Gastroesophageal sphincter (tissue), 4 donors: Measurements from ENCODE around the gene IMMT. TPM values are rescaled to one million over a fixed set of nuclear protein-coding genes. Genes with fewer than 3 reads are reported as not detected.

Experiments used
- ATAC-seq: fragments of 150-250 bp; one replicate; pipeline ENCODE4 v1.9.1; 2016; ENCODE audit warnings: mild to moderate bottlenecking, moderate library complexity
- H3K27ac ChIP-seq, 4 donors: fragments of 200-600 bp; sonication (generic) in 3 of 4; 1 replicate in 3 of 4; 2 replicates in 1 of 4; pipeline ENCODE4 v1.5.1; 2016 to 2019
- H3K27me3 ChIP-seq: fragments of 200-600 bp; sonication (generic); one replicate; pipeline ENCODE4 v1.5.1; 2019
- H3K36me3 ChIP-seq, 2 donors: fragments of 200-600 bp; sonication (generic); one replicate each; pipeline ENCODE4 v1.5.1; 2019; ENCODE audit warnings: control low read depth in 1 of 2
- H3K4me1 ChIP-seq, 3 donors: fragments of 200-600 bp; sonication (generic); 1 replicate in 2 of 3; 2 replicates in 1 of 3; pipeline ENCODE4 v1.5.1; 2016 to 2019; ENCODE audit warnings: control low read depth in 2 of 3
- H3K4me3 ChIP-seq, 2 donors: fragments of 200-600 bp; sonication (generic); one replicate each; pipeline ENCODE4 v1.5.1; 2019; ENCODE audit warnings: mild to moderate bottlenecking in 1 of 2, moderate library complexity in 1 of 2
- H3K9me3 ChIP-seq, 3 donors: fragments of 200-600 bp; sonication (generic); one replicate each; pipeline ENCODE4 v1.5.1; 2017 to 2019; ENCODE audit warnings: control low read depth in 2 of 3
- CTCF ChIP-seq, 4 experiments: fragments of 200-600 bp in 2 of 4; fragments of 450-650 bp in 2 of 4; sonication (generic) in 1 of 4; IDR thresholded peaks; one replicate each; pipeline ENCODE4 v1.5.1; 2017 to 2019; ENCODE audit warnings: antibody characterized with exemption in 4 of 4, mild to moderate bottlenecking in 2 of 4, moderate library complexity in 2 of 4
- EP300 ChIP-seq: sonication (generic); formaldehyde crosslinking; IDR thresholded peaks from one replicate; pipeline ENCODE4 v1.6.1; 2017; ENCODE audit warnings: antibody characterized with exemption, mild to moderate bottlenecking
- POLR2A ChIP-seq, 2 donors: fragments of 450-650 bp; IDR thresholded peaks; one replicate each; pipeline ENCODE4 v1.6.1; 2017; ENCODE audit warnings: antibody characterized with exemption in 2 of 2, mild to moderate bottlenecking in 2 of 2, moderate library complexity in 1 of 2
- POLR2AphosphoS5 ChIP-seq: sonication (generic); formaldehyde crosslinking; IDR thresholded peaks from one replicate; pipeline ENCODE4 v1.6.1; 2017; ENCODE audit warnings: antibody characterized with exemption
- WGBS, 2 donors: methylation state at CpG; one replicate each; pipeline ENCODE4 v1.1.5; 2018; ENCODE audit warnings: low coverage in 1 of 2; 5-methylcytosine and 5-hydroxymethylcytosine counted together
- total RNA-seq, 4 donors: library from RNA; depleted of rRNA; stranded (reverse); fragments of >200 nt; gene quantifications; one replicate each; pipeline ENCODE4 v1.1.0, GENCODE V29; 2016

Gene IMMT
- total RNA-seq, 4 donors from 2014 or later = 57.3 to 72.3 (median 63.1) TPM

GRCh38 chr2:86118130-86118529, 77.1 kb downstream of the IMMT start:
- WGBS, 2 donors = 100% methylated on average over 1 of the region's 2 CpGs
- no peak for TF ChIP-seq EP300
- TF ChIP-seq POLR2A (IDR thresholded peaks at IDR 0.05) = no peak
- TF ChIP-seq CTCF (IDR thresholded peaks at IDR 0.05) = no peak
- no peak for TF ChIP-seq POLR2AphosphoS5
- H3K27me3 ChIP-seq = no peaks in the 10 kb centered on the region
- H3K4me3 ChIP-seq = no peak overlapping the region
- H3K4me1 ChIP-seq = peaks cover 3 to 22% (median 5%) of the 10 kb centered on the region in 3 donors
- peaks cover 13 to 99% of the 10 kb centered on the region in 2 donors for H3K36me3 ChIP-seq
- no peak for ATAC-seq
- H3K27ac ChIP-seq = no peak overlapping the region
- no peaks in the 10 kb centered on the region for H3K9me3 ChIP-seq

- no peak for ATAC-seq
- 26 to 29% methylated on average over 5 of the region's 5 CpGs for WGBS, 2 donors
- Histone ChIP-seq H3K9me3 (no peaks in the 10 kb centered on the region), H3K4me1 (peaks cover 13 to 49% (median 15%) of the 10 kb centered on the region in 3 donors), H3K4me3 (peak overlapping the region; percentile 82 to 100), H3K36me3 (peaks cover 0 to 42% of the 10 kb centered on the region in 2 donors), H3K27ac (peak overlapping the region in 3 of 4 donors; percentile 36 to 86 (median 83)), H3K27me3 (no peaks in the 10 kb centered on the region)
- TF ChIP-seq POLR2A (IDR thresholded peaks at IDR 0.05) = no peak
- no peak for TF ChIP-seq POLR2AphosphoS5
- TF ChIP-seq CTCF (IDR thresholded peaks at IDR 0.05) = no peak
- TF ChIP-seq EP300 = no peak
Measured at GRCh38 chr2:86107031-86107430, 88.2 kb downstream of the IMMT start.

- TF ChIP-seq EP300 = no peak
- TF ChIP-seq POLR2AphosphoS5 = peak; percentile 90
- TF ChIP-seq POLR2A (IDR thresholded peaks at IDR 0.05) = peak; percentile 35 to 60
- peaks cover 0 to 38% of the 10 kb centered on the region in 2 donors for H3K36me3 ChIP-seq
- H3K4me3 ChIP-seq = peak within 1 kb of the TSS; percentile 82 to 100
- peak; percentile 96 for ATAC-seq
- no peaks in the 10 kb centered on the region for H3K27me3 ChIP-seq
- WGBS, 2 donors = 0 to 1% methylated on average over 10 to 21 of the region's 44 CpGs
- H3K9me3 ChIP-seq = no peaks in the 10 kb centered on the region
- peaks cover 13 to 49% (median 15%) of the 10 kb centered on the region in 3 donors for H3K4me1 ChIP-seq
- H3K27ac ChIP-seq = peak within 1 kb of the TSS; percentile 36 to 87 (median 84)
Measured at GRCh38 chr2:86105969-86106945, 89.0 kb downstream of the IMMT start, which contains the start of gene PTCD3. Gene PTCD3 (plus strand): TSS chr2:86106235. CDS start chr2:86106248, 13 bp downstream.

GRCh38 chr2:86105252-86105968, 89.9 kb downstream of the IMMT start, which contains the start of gene POLR1A:
Gene POLR1A (minus strand): TSS chr2:86105886. CDS start chr2:86105776, 110 bp downstream.
- Histone ChIP-seq H3K9me3 (no peaks in the 10 kb centered on the region), H3K27me3 (no peaks in the 10 kb centered on the region), H3K36me3 (peaks cover 0 to 35% of the 10 kb centered on the region in 2 donors), H3K4me1 (peaks cover 13 to 49% (median 15%) of the 10 kb centered on the region in 3 donors), H3K4me3 (peak within 1 kb of the TSS; percentile 82 to 100), H3K27ac (peak within 1 kb of the TSS; percentile 36 to 87 (median 84))
- 1% methylated on average over 12 to 24 of the region's 38 CpGs for WGBS, 2 donors
- peak; percentile 96 for ATAC-seq
- TF ChIP-seq POLR2AphosphoS5 (peak; percentile 47), CTCF (IDR thresholded peaks at IDR 0.05) (peak in 2 of 4 experiments; percentile 15 to 37), POLR2A (IDR thresholded peaks at IDR 0.05) (no peak)

- Histone ChIP-seq H3K9me3 (no peaks in the 10 kb centered on the region), H3K27ac (no peak overlapping the region), H3K4me1 (peaks cover 7 to 30% (median 12%) of the 10 kb centered on the region in 3 donors), H3K27me3 (no peaks in the 10 kb centered on the region), H3K4me3 (no peak overlapping the region), H3K36me3 (peaks cover 0 to 46% of the 10 kb centered on the region in 2 donors)
- TF ChIP-seq EP300 = no peak
- TF ChIP-seq POLR2A (IDR thresholded peaks at IDR 0.05) = no peak
- TF ChIP-seq CTCF (IDR thresholded peaks at IDR 0.05) = no peak
- TF ChIP-seq POLR2AphosphoS5 = no peak
- no peak for ATAC-seq
Measured at GRCh38 chr2:86102157-86102556, 93.1 kb downstream of the IMMT start.
